ENCODE data around the gene CDT1. TPM values are rescaled to one million over a fixed set of nuclear protein-coding genes. Genes with fewer than 3 reads are reported as not detected.

CDT1 gene
- total RNA-seq, 1 experiment from 2014 or later: 160 TPM

- peak overlapping the region; percentile 99 for H3K4me2 ChIP-seq (ENCODE audit: low read length)
- peak; percentile 42 for TF ChIP-seq POLR2A (IDR thresholded peaks at IDR 0.05; ENCODE audit: borderline replicate concordance, extremely low read depth, insufficient read depth, insufficient read length)
- peak; percentile 35; the same call in 1 of the 2 replicates for TF ChIP-seq ZFX (IDR thresholded peaks at IDR 0.05)
- no peak for TF ChIP-seq EGR1 (IDR thresholded peaks at IDR 0.05; ENCODE audit: low read depth)
- TF ChIP-seq FOSL1 (IDR thresholded peaks at IDR 0.05; ENCODE audit: low read depth): no peak
- TF ChIP-seq RAD21 (IDR thresholded peaks at IDR 0.05; ENCODE audit: low read depth): no peak
- H3K9me3 ChIP-seq (ENCODE audit: control insufficient read depth in 1 of 2, insufficient read depth in 1 of 2, low read depth in 1 of 2, low read length in 2 of 2): no peaks in the 10 kb centered on the region
- H2AFZ ChIP-seq (ENCODE audit: low read depth, low read length, poor library complexity, severe bottlenecking): no peak overlapping the region
- ChIA-PET CTCF (no interaction called here), RAD21 (ENCODE audit: low non-redundant PET in 1 of 2, low total read pairs in 2 of 2, uncharacterized antibody in 2 of 2, unreplicated experiment in 2 of 2) (no interaction called here), POLR2A (interaction anchor here (1.3 kb wide), 1 partner anchor 20 kb away, joined by 3 read pairs; the partner anchor contains the start of gene PIEZO1)
- H3K4me3 ChIP-seq (replicated peaks in 1 of 2; ENCODE audit: low read depth in 1 of 2, low read length in 2 of 2): peak overlapping the region; percentile 85 to 99
- peak; percentile 50 for ATAC-seq
- TSS peak; percentile 37 for BruUV-seq (replicated peaks)
- no peak for DNase-seq (ENCODE audit: low read depth, low spot score)
- H3K4me1 ChIP-seq (ENCODE audit: control insufficient read depth in 1 of 2, insufficient read depth in 2 of 2, low read length in 2 of 2): peaks cover 18 to 52% of the 10 kb centered on the region in 2 experiments
- no peaks in the 10 kb centered on the region for H3K27me3 ChIP-seq (ENCODE audit: insufficient read depth, low read length)
- H3K27ac ChIP-seq (ENCODE audit: low read depth, low read length): peak overlapping the region; percentile 100
- H3K79me2 ChIP-seq (ENCODE audit: insufficient read depth, low read length): peaks cover 59% of the 10 kb centered on the region
- intact Hi-C loops (cut with micrococcal nuclease): loop anchor here (5.0 kb wide), 1 partner anchor 67 kb away; no protein-coding TSS in a partner anchor
- peaks cover 19 to 50% of the 10 kb centered on the region in 2 experiments; a peak in 3 of 4 replicates for H3K36me3 ChIP-seq (ENCODE audit: control insufficient read depth in 1 of 2, insufficient read depth in 2 of 2, low read length in 2 of 2)
- H3K9me2 ChIP-seq (ENCODE audit: insufficient read depth): no peaks in the 10 kb centered on the region
- peak overlapping the region; percentile 97 for H3K9ac ChIP-seq (ENCODE audit: low read length)
- H4K20me1 ChIP-seq (ENCODE audit: insufficient read depth): peaks cover 12% of the 10 kb centered on the region; the same call in 1 of the 2 replicates
Observed at GRCh38 chr16:88804552-88805339, 1.2 kb downstream of the CDT1 start.

- H3K4me2 ChIP-seq (ENCODE audit: low read length): peak overlapping the region; percentile 99
- BruUV-seq (replicated peaks): no TSS peak
- ATAC-seq: no peak
Observed at GRCh38 chr16:88805340-88805715, 1.7 kb downstream of the CDT1 start.

More at GRCh38 chr16:88805340-88805715, 1.7 kb downstream of the CDT1 start:
- H4K20me1 ChIP-seq (ENCODE audit: insufficient read depth): peaks cover 12% of the 10 kb centered on the region; the same call in 1 of the 2 replicates
- H2AFZ ChIP-seq (ENCODE audit: low read depth, low read length, poor library complexity, severe bottlenecking): no peak overlapping the region
- peak overlapping the region; percentile 85 to 99 for H3K4me3 ChIP-seq (replicated peaks in 1 of 2; ENCODE audit: low read depth in 1 of 2, low read length in 2 of 2)
- ChIA-PET CTCF (no interaction called here), RAD21 (ENCODE audit: low non-redundant PET in 1 of 2, low total read pairs in 2 of 2, uncharacterized antibody in 2 of 2, unreplicated experiment in 2 of 2) (no interaction called here), POLR2A (interaction anchor here (1.3 kb wide), 1 partner anchor 20 kb away, joined by 3 read pairs; the partner anchor contains the start of gene PIEZO1)
- H3K9me3 ChIP-seq (ENCODE audit: control insufficient read depth in 1 of 2, insufficient read depth in 1 of 2, low read depth in 1 of 2, low read length in 2 of 2): no peaks in the 10 kb centered on the region
- DNase-seq (ENCODE audit: low read depth, low spot score): no peak
- H3K27me3 ChIP-seq (ENCODE audit: insufficient read depth, low read length): no peaks in the 10 kb centered on the region
- peaks cover 19 to 56% of the 10 kb centered on the region in 2 experiments; a peak in 3 of 4 replicates for H3K36me3 ChIP-seq (ENCODE audit: control insufficient read depth in 1 of 2, insufficient read depth in 2 of 2, low read length in 2 of 2)
- peak overlapping the region; percentile 97 for H3K9ac ChIP-seq (ENCODE audit: low read length)
- intact Hi-C loops (cut with micrococcal nuclease): no loop called here
- peaks cover 65% of the 10 kb centered on the region for H3K79me2 ChIP-seq (ENCODE audit: insufficient read depth, low read length)
- H3K4me1 ChIP-seq (ENCODE audit: control insufficient read depth in 1 of 2, insufficient read depth in 2 of 2, low read length in 2 of 2): peaks cover 24 to 58% of the 10 kb centered on the region in 2 experiments
- H3K27ac ChIP-seq (ENCODE audit: low read depth, low read length): peak overlapping the region; percentile 100
- H3K9me2 ChIP-seq (ENCODE audit: insufficient read depth): no peaks in the 10 kb centered on the region
- TF ChIP-seq CBX3 (IDR thresholded peaks at IDR 0.05; ENCODE audit: low read depth) (no peak), ATF3 (IDR thresholded peaks at IDR 0.05) (no peak), MAX (IDR thresholded peaks at IDR 0.05) (no peak), ZNF274 (IDR thresholded peaks at IDR 0.05; ENCODE audit: low read depth, low read length) (no peak), CTCF (IDR thresholded peaks at IDR 0.05 in 2 of 3, conservative IDR thresholded peaks at IDR 0.05 in 1 of 3; ENCODE audit: borderline replicate concordance in 1 of 3, insufficient read depth in 1 of 3, low read depth in 2 of 3, low read length in 2 of 3) (no peak), ZFX (IDR thresholded peaks at IDR 0.05) (no peak), SP1 (IDR thresholded peaks at IDR 0.05; ENCODE audit: low read depth) (no peak), EZH2phosphoT487 (IDR thresholded peaks at IDR 0.05; ENCODE audit: borderline replicate concordance) (no peak), ZBTB33 (IDR thresholded peaks at IDR 0.05; ENCODE audit: extremely low read depth, insufficient replicate concordance, low read length) (no peak), EZH2 (IDR thresholded peaks at IDR 0.05) (no peak), SRF (IDR thresholded peaks at IDR 0.05; ENCODE audit: low read depth) (no peak), EGR1 (IDR thresholded peaks at IDR 0.05; ENCODE audit: low read depth) (no peak)
